Astrocyte (in vitro differentiated cells and primary cell): ENCODE measurements around the gene TARBP2. TPM values are rescaled to one million over a fixed set of nuclear protein-coding genes. Genes with fewer than 3 reads are reported as not detected.

Source experiments
- DNase-seq: peaks from one replicate; pipeline ENCODE4 v3.0.0-alpha.2; 2010; ENCODE audit warnings: low read depth
- FAIRE-seq: peaks from 2 replicates; lab custom pipeline; 2011; peaks lifted over from hg19 to GRCh38; lab: Jason Lieb, UNC
- H2AFZ ChIP-seq: 2 replicates; pipeline ENCODE4 v1.6.0; 2012; ENCODE audit warnings: low read depth, low read length, inconsistent platforms
- H3K27ac ChIP-seq: 2 replicates; pipeline ENCODE4 v1.5.1; 2011; ENCODE audit warnings: low read depth, low read length, inconsistent platforms
- H3K27me3 ChIP-seq: 2 replicates; pipeline ENCODE4 v1.6.0; 2011; ENCODE audit warnings: low read length, inconsistent platforms; ENCODE audit not compliant: insufficient read depth
- H3K36me3 ChIP-seq: 2 replicates; pipeline ENCODE4 v1.5.1; 2011; ENCODE audit warnings: low read length, inconsistent platforms; ENCODE audit not compliant: insufficient read depth
- H3K4me1 ChIP-seq: 2 replicates; pipeline ENCODE4 v1.5.1; 2011; ENCODE audit warnings: low read length, inconsistent platforms; ENCODE audit not compliant: insufficient read depth
- H3K4me2 ChIP-seq: 2 replicates; pipeline ENCODE4 v1.6.0; 2012; ENCODE audit warnings: low read length, inconsistent platforms
- H3K4me3 ChIP-seq: 2 replicates; pipeline ENCODE4 v1.5.1; 2011; ENCODE audit warnings: low read depth, mild to moderate bottlenecking, low read length, inconsistent platforms; ENCODE audit not compliant: insufficient read depth
- H3K79me2 ChIP-seq: 2 replicates; pipeline ENCODE4 v1.6.0; 2012; ENCODE audit warnings: mild to moderate bottlenecking, low read length, inconsistent platforms; ENCODE audit not compliant: insufficient read depth
- H3K9ac ChIP-seq: 2 replicates; pipeline ENCODE4 v1.6.0; 2012; ENCODE audit warnings: mild to moderate bottlenecking, low read length, inconsistent platforms
- H3K9me3 ChIP-seq: 2 replicates; pipeline ENCODE4 v1.5.1; 2012; ENCODE audit warnings: low read depth, mild to moderate bottlenecking, low read length, inconsistent platforms; ENCODE audit not compliant: insufficient read depth
- H4K20me1 ChIP-seq: 2 replicates; pipeline ENCODE4 v1.6.0; 2012; ENCODE audit warnings: low read length, inconsistent platforms; ENCODE audit not compliant: insufficient read depth
- H3K27ac Mint-ChIP-seq: one replicate; pipeline ENCODE4 v1.8.0; 2021; ENCODE audit warnings: mild to moderate bottlenecking, mixed read lengths; ENCODE audit not compliant: unreplicated experiment
- H3K27me3 Mint-ChIP-seq: one replicate; pipeline ENCODE4 v1.8.0; 2021; ENCODE audit warnings: low read depth, mixed read lengths; ENCODE audit not compliant: unreplicated experiment
- H3K36me3 Mint-ChIP-seq: one replicate; pipeline ENCODE4 v1.8.0; 2021; ENCODE audit warnings: low read depth, mixed read lengths; ENCODE audit not compliant: unreplicated experiment
- H3K4me1 Mint-ChIP-seq: one replicate; pipeline ENCODE4 v1.8.0; 2021; ENCODE audit warnings: low read depth, mixed read lengths; ENCODE audit not compliant: unreplicated experiment
- H3K4me3 Mint-ChIP-seq: one replicate; pipeline ENCODE4 v1.8.0; 2021; ENCODE audit warnings: mild to moderate bottlenecking, moderate library complexity, mixed read lengths; ENCODE audit not compliant: unreplicated experiment
- H3K9me3 Mint-ChIP-seq: one replicate; pipeline ENCODE4 v1.8.0; 2021; ENCODE audit warnings: mild to moderate bottlenecking, mixed read lengths; ENCODE audit not compliant: unreplicated experiment
- EZH2 ChIP-seq: IDR thresholded peaks from 2 replicates; pipeline ENCODE4 v1.6.1; 2012; ENCODE audit warnings: mild to moderate bottlenecking, low read length, inconsistent platforms; ENCODE audit not compliant: insufficient read depth
- total RNA-seq: library from RNA; stranded (reverse); gene quantifications from 2 replicates; pipeline ENCODE4 v1.2.1, GENCODE V29; 2021
- TF ChIP-seq, protein P1 (sequence below): IDR thresholded peaks from 2 replicates; pipeline ENCODE4 v1.5.1; 2011; ENCODE audit warnings: low read depth, mild to moderate bottlenecking, inconsistent platforms, low read length, moderate library complexity; ENCODE audit not compliant: insufficient read depth

The TARBP2 gene
- total RNA-seq, 1 donor from 2014 or later = 51.1 TPM

DNA sequence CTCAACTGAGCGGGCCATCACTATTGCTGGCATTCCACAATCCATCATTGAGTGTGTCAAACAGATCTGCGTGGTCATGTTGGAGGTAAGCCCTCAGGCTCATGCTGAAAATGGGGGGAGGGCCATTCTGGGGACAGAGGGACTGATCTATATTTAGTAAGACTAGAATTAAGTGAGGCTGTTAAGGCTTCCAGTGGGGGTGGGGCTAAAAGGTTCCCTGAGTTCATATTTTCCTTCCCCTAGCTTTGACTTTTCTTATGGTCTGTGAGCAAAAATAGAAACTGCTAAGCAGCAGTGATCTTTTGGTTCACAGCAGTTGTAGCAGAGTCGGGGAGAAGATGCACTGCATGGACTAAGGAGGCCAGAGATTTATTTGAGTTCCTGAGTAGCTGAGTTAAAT, 40.0 kb upstream of the TARBP2 start:
- H3K4me1 Mint-ChIP-seq = peaks cover 42% of the 10 kb centered on the region
- Histone ChIP-seq H3K27me3 (no peaks in the 10 kb centered on the region), H3K9ac (peak overlapping the region; percentile 5), H3K4me2 (no peak overlapping the region), H4K20me1 (peaks cover 100% of the 10 kb centered on the region), H3K9me3 (no peaks in the 10 kb centered on the region), H3K4me1 (no peaks in the 10 kb centered on the region), H2AFZ (no peak overlapping the region), H3K36me3 (peaks cover 91% of the 10 kb centered on the region), H3K4me3 (no peak overlapping the region), H3K79me2 (peaks cover 100% of the 10 kb centered on the region), H3K27ac (no peak overlapping the region)
- DNase-seq (no peak), FAIRE-seq (no peak)
- H3K27ac Mint-ChIP-seq = peak overlapping the region; percentile 55
- no peaks in the 10 kb centered on the region for H3K9me3 Mint-ChIP-seq
- H3K4me3 Mint-ChIP-seq = peak overlapping the region; percentile 30
- TF ChIP-seq EZH2 = no peak
- TF ChIP-seq, protein P1, sequence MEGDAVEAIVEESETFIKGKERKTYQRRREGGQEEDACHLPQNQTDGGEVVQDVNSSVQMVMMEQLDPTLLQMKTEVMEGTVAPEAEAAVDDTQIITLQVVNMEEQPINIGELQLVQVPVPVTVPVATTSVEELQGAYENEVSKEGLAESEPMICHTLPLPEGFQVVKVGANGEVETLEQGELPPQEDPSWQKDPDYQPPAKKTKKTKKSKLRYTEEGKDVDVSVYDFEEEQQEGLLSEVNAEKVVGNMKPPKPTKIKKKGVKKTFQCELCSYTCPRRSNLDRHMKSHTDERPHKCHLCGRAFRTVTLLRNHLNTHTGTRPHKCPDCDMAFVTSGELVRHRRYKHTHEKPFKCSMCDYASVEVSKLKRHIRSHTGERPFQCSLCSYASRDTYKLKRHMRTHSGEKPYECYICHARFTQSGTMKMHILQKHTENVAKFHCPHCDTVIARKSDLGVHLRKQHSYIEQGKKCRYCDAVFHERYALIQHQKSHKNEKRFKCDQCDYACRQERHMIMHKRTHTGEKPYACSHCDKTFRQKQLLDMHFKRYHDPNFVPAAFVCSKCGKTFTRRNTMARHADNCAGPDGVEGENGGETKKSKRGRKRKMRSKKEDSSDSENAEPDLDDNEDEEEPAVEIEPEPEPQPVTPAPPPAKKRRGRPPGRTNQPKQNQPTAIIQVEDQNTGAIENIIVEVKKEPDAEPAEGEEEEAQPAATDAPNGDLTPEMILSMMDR = no peak
- no peaks in the 10 kb centered on the region for H3K27me3 Mint-ChIP-seq
- peaks cover 33% of the 10 kb centered on the region for H3K36me3 Mint-ChIP-seq

GRCh38 chr12:53461591-53461990, 39.5 kb upstream of the TARBP2 start:
- H3K27ac ChIP-seq = no peak overlapping the region
- Mint-ChIP-seq H3K36me3 (peaks cover 36% of the 10 kb centered on the region), H3K27ac (no peak overlapping the region), H3K9me3 (no peaks in the 10 kb centered on the region), H3K4me1 (peaks cover 47% of the 10 kb centered on the region), H3K27me3 (no peaks in the 10 kb centered on the region), H3K4me3 (no peak overlapping the region)
- no peak for DNase-seq
- H3K4me2 ChIP-seq = no peak overlapping the region
- peaks cover 100% of the 10 kb centered on the region for H4K20me1 ChIP-seq
- FAIRE-seq = no peak
- H3K36me3 ChIP-seq = peaks cover 91% of the 10 kb centered on the region
- H3K27me3 ChIP-seq = no peaks in the 10 kb centered on the region
- TF ChIP-seq, protein P1 = no peak
- TF ChIP-seq EZH2 = no peak
- no peak overlapping the region for H2AFZ ChIP-seq
- no peaks in the 10 kb centered on the region for H3K4me1 ChIP-seq
- no peak overlapping the region for H3K4me3 ChIP-seq
- H3K79me2 ChIP-seq = peaks cover 100% of the 10 kb centered on the region
- no peak overlapping the region for H3K9ac ChIP-seq
- no peaks in the 10 kb centered on the region for H3K9me3 ChIP-seq

- no peak for TF ChIP-seq EZH2
- TF ChIP-seq, protein P1 = no peak
- Histone ChIP-seq H4K20me1 (peaks cover 100% of the 10 kb centered on the region), H3K9ac (no peak overlapping the region), H3K4me2 (no peak overlapping the region), H3K9me3 (no peaks in the 10 kb centered on the region), H3K27ac (no peak overlapping the region), H3K4me1 (no peaks in the 10 kb centered on the region), H2AFZ (no peak overlapping the region), H3K4me3 (no peak overlapping the region), H3K79me2 (peaks cover 100% of the 10 kb centered on the region), H3K36me3 (peaks cover 92% of the 10 kb centered on the region), H3K27me3 (no peaks in the 10 kb centered on the region)
- Mint-ChIP-seq H3K27ac (peak overlapping the region; percentile 7), H3K4me1 (peaks cover 55% of the 10 kb centered on the region), H3K36me3 (peaks cover 42% of the 10 kb centered on the region), H3K4me3 (no peak overlapping the region), H3K27me3 (no peaks in the 10 kb centered on the region), H3K9me3 (no peaks in the 10 kb centered on the region)
- DNase-seq = no peak
- FAIRE-seq = no peak
These were observed 38.1 kb upstream of the TARBP2 start for GRCh38 chr12:53462935-53463334.
